Measurements from ENCODE around the gene MRPS23.

- TF ChIP-seq CTCF (conservative IDR thresholded peaks at IDR 0.05; ENCODE audit: low read depth in 2 of 2) (no peak), CREB1 (CRISPR knock-in tag; IDR thresholded peaks at IDR 0.05; ENCODE audit: low read depth) (no peak), POLR2AphosphoS5 (IDR thresholded peaks at IDR 0.05; ENCODE audit: low read depth) (no peak)
- TF ChIP-seq, protein P1, sequence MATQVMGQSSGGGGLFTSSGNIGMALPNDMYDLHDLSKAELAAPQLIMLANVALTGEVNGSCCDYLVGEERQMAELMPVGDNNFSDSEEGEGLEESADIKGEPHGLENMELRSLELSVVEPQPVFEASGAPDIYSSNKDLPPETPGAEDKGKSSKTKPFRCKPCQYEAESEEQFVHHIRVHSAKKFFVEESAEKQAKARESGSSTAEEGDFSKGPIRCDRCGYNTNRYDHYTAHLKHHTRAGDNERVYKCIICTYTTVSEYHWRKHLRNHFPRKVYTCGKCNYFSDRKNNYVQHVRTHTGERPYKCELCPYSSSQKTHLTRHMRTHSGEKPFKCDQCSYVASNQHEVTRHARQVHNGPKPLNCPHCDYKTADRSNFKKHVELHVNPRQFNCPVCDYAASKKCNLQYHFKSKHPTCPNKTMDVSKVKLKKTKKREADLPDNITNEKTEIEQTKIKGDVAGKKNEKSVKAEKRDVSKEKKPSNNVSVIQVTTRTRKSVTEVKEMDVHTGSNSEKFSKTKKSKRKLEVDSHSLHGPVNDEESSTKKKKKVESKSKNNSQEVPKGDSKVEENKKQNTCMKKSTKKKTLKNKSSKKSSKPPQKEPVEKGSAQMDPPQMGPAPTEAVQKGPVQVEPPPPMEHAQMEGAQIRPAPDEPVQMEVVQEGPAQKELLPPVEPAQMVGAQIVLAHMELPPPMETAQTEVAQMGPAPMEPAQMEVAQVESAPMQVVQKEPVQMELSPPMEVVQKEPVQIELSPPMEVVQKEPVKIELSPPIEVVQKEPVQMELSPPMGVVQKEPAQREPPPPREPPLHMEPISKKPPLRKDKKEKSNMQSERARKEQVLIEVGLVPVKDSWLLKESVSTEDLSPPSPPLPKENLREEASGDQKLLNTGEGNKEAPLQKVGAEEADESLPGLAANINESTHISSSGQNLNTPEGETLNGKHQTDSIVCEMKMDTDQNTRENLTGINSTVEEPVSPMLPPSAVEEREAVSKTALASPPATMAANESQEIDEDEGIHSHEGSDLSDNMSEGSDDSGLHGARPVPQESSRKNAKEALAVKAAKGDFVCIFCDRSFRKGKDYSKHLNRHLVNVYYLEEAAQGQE (IDR thresholded peaks at IDR 0.05; ENCODE audit: unreplicated experiment) = no peak
Observed at GRCh38 chr17:57861790-57862693, 12.2 kb upstream of the MRPS23 start.
